ENCODE data around the gene GREM2.

GREM2 gene

GRCh38 chr1:240555524-240555923 lies 56.4 kb downstream of the GREM2 start:
- DNase-seq = no peak

- no peak for DNase-seq
These were observed 58.6 kb downstream of the GREM2 start for GRCh38 chr1:240553351-240553750.

- DNase-seq = no peak
These were observed 72.1 kb downstream of the GREM2 start for GRCh38 chr1:240539769-240540414.

GRCh38 chr1:240538776-240539430 lies 73.1 kb downstream of the GREM2 start:
- DNase-seq = no peak

- DNase-seq = no peak
These were observed 78.7 kb downstream of the GREM2 start for GRCh38 chr1:240533154-240533780.

GRCh38 chr1:240528591-240528990 lies 83.4 kb downstream of the GREM2 start:
- DNase-seq = no peak

- no peak for DNase-seq
These were observed 84.9 kb downstream of the GREM2 start for GRCh38 chr1:240527086-240527485.

- no peak for DNase-seq
These were observed 85.6 kb downstream of the GREM2 start for GRCh38 chr1:240526312-240526711.

- DNase-seq = no peak
These were observed 87.4 kb downstream of the GREM2 start for GRCh38 chr1:240524356-240525069.

GRCh38 chr1:240522122-240522822 lies 89.7 kb downstream of the GREM2 start:
- no peak for DNase-seq

GRCh38 chr1:240517891-240518290 lies 94.1 kb downstream of the GREM2 start:
- no peak for DNase-seq

- no peak for DNase-seq
These were observed 95.9 kb downstream of the GREM2 start for GRCh38 chr1:240516069-240516468.

GRCh38 chr1:240515505-240515904 lies 96.5 kb downstream of the GREM2 start:
- DNase-seq = no peak

GRCh38 chr1:240511789-240512188 lies 100.2 kb downstream of the GREM2 start:
- no peak for DNase-seq

- no peak for DNase-seq
These were observed 103.0 kb downstream of the GREM2 start for GRCh38 chr1:240508950-240509349.

- DNase-seq = no peak
These were observed 103.8 kb downstream of the GREM2 start for GRCh38 chr1:240508201-240508600.

- no peak for DNase-seq
These were observed 105.8 kb downstream of the GREM2 start for GRCh38 chr1:240506176-240506575.

GRCh38 chr1:240503558-240503957 lies 108.4 kb downstream of the GREM2 start:
- no peak for DNase-seq

GRCh38 chr1:240503036-240503435 lies 108.9 kb downstream of the GREM2 start:
- DNase-seq = no peak

- DNase-seq = no peak
These were observed 110.8 kb downstream of the GREM2 start for GRCh38 chr1:240501115-240501514.

GRCh38 chr1:240500647-240501046 lies 111.3 kb downstream of the GREM2 start:
- no peak for DNase-seq

GRCh38 chr1:240499012-240499411 lies 112.9 kb downstream of the GREM2 start:
- no peak for DNase-seq

- no peak for DNase-seq
These were observed 113.6 kb downstream of the GREM2 start for GRCh38 chr1:240498335-240498734.

Data from activated T-cell treated with anti-CD3 and anti-CD28 coated beads, Interleukin-2, amount 50 U/mL, for 1 hour (primary cell).